ENCODE measurements around the gene PTK6. TPM values are rescaled to one million over a fixed set of nuclear protein-coding genes. Genes with fewer than 3 reads are reported as not detected.

Gene PTK6
- total and polyA plus RNA-seq, 2 of the 13 experiments (the other 11 are each of a cell fraction or from before 2014, with no cell fraction given): 0.08 TPM; not detected in 1

GRCh38 chr20:63580796-63581461 lies 43.8 kb upstream of the PTK6 start (continued):
- TF ChIP-seq GMEB2 (CRISPR knock-in tag; IDR thresholded peaks at IDR 0.05; ENCODE audit: low read depth) (0 out of 2 replicates have a peak, but pooled peaks have one; percentile 31), MAX (IDR thresholded peaks at IDR 0.05) (peak; percentile 39; the same call in 1 of the 2 replicates), ZNF800 (CRISPR knock-in tag; IDR thresholded peaks at IDR 0.05) (peak; percentile 73; the same call in 1 of the 2 replicates), XRCC5 (optimal IDR thresholded peaks at IDR 0.05; ENCODE audit: low read length) (peak; percentile 88), TAF1 (CRISPR knock-in tag; IDR thresholded peaks at IDR 0.05) (0 out of 2 replicates have a peak, but pooled peaks have one; percentile 23), ZNF609 (CRISPR knock-in tag; IDR thresholded peaks at IDR 0.05; ENCODE audit: borderline replicate concordance) (0 out of 2 replicates have a peak, but pooled peaks have one; percentile 12), KAT8 (CRISPR knock-in tag; IDR thresholded peaks at IDR 0.05) (0 out of 2 replicates have a peak, but pooled peaks have one; percentile 38)

All from HepG2 (cell line).